GM12875 (cell line): Measurements from ENCODE around the gene RNF44.
A peak's percentile ranks its signal among the peaks of the same experiment; 100 is the strongest.

Source experiments
- H3K4me3 ChIP-seq: one replicate; pipeline ENCODE4 v1.5.1; 2011; ENCODE audit warnings: low read depth, low read length, control low read depth
- TF ChIP-seq, protein P1 (sequence below): IDR thresholded peaks from 2 replicates; pipeline ENCODE4 v1.5.1; 2011; ENCODE audit warnings: low read depth, mild to moderate bottlenecking, control low read depth, inconsistent platforms, low read length, moderate library complexity, borderline replicate concordance; ENCODE audit not compliant: insufficient read depth

The RNF44 gene

GRCh38 chr5:176540956-176541337, 3.7 kb upstream of the RNF44 start:
- no peak overlapping the region for H3K4me3 ChIP-seq
- TF ChIP-seq, protein P1, sequence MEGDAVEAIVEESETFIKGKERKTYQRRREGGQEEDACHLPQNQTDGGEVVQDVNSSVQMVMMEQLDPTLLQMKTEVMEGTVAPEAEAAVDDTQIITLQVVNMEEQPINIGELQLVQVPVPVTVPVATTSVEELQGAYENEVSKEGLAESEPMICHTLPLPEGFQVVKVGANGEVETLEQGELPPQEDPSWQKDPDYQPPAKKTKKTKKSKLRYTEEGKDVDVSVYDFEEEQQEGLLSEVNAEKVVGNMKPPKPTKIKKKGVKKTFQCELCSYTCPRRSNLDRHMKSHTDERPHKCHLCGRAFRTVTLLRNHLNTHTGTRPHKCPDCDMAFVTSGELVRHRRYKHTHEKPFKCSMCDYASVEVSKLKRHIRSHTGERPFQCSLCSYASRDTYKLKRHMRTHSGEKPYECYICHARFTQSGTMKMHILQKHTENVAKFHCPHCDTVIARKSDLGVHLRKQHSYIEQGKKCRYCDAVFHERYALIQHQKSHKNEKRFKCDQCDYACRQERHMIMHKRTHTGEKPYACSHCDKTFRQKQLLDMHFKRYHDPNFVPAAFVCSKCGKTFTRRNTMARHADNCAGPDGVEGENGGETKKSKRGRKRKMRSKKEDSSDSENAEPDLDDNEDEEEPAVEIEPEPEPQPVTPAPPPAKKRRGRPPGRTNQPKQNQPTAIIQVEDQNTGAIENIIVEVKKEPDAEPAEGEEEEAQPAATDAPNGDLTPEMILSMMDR = no peak

- TF ChIP-seq, protein P1 = no peak
- H3K4me3 ChIP-seq = no peak overlapping the region
These were observed 3.3 kb upstream of the RNF44 start for GRCh38 chr5:176540476-176540899.

DNA sequence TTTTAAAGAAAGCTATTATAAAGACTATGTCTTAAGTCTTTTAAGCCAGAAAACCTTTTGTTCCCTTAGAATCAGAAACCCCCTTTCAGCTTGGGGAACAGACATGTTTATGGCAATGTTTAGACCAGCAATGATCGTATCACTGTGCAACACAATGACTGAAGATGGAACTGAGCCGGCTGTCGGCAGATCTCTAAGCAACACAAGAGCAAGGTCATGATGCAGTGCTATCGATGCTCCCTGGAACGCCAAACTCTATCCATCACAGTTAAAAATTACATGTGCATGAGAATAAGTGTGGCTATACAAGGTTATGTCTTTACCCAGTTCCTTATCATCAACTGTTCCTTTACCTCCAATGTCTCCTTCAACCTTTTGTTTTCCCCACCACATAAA, 1.8 kb upstream of the RNF44 start:
- H3K4me3 ChIP-seq = no peak overlapping the region
- TF ChIP-seq, protein P1 = no peak

- TF ChIP-seq, protein P1 = no peak
- H3K4me3 ChIP-seq = peak overlapping the region; percentile 36
These were observed 1.2 kb upstream of the RNF44 start for GRCh38 chr5:176538230-176538988.

DNA sequence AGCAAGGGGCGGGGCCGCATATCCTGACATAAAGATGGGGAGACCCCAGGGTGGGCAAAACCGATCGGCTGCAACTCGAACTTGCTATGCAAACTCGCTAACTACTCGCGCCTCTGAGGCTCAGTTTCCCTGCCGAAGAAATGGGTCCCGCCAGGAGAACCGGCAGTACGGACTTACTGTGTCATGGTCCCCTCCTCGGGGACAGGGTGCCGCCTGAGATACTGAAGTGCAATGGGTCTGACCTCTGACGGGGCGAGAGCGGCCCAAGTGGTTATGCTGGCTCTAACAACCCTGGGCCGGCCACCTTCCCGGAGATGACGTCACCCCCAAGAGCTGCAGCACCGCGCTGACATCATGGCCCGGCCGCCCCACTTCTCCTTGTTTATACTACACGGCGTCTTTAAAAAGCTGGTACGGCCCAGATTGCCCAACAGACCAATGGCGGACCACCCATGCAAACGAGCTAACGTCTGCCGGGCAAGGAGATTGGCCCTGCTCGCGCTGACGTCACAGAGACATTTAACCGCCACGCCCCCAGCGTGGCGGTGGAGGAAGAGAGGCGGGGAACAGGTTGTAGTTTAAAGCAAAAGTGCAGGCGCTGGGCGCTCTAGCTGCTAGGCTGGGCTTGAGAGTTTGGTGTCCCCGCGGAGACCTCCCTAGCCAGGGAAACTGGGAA, 490 bp upstream of the RNF44 start:
- TF ChIP-seq, protein P1 = no peak
- H3K4me3 ChIP-seq = peak overlapping the region; percentile 80

GRCh38 chr5:176536132-176536901, 885 bp downstream of the RNF44 start:
- peak overlapping the region; percentile 80 for H3K4me3 ChIP-seq
- TF ChIP-seq, protein P1 = no peak
